Adipocyte (in vitro differentiated cells): ENCODE measurements around the gene NODAL.

ENCODE experiments used
- DNase-seq: peaks from one replicate; pipeline ENCODE4 v3.0.0-alpha.2; 2015; ENCODE audit warnings: low read depth
- H3K27me3 ChIP-seq: replicated peaks from 2 replicates; pipeline ENCODE4 v1.7.0; 2013; ENCODE audit warnings: mild to moderate bottlenecking, low read length, moderate library complexity; ENCODE audit not compliant: control insufficient read depth, insufficient read depth
- H3K36me3 ChIP-seq: 2 replicates; pipeline ENCODE4 v1.7.0; 2013; ENCODE audit warnings: low read length, mild to moderate bottlenecking, moderate library complexity; ENCODE audit not compliant: control insufficient read depth, insufficient read depth, severe bottlenecking
- H3K4me1 ChIP-seq: 2 replicates; pipeline ENCODE4 v1.7.0; 2013; ENCODE audit warnings: mild to moderate bottlenecking, low read length, moderate library complexity; ENCODE audit not compliant: control insufficient read depth, insufficient read depth
- H3K4me3 ChIP-seq: 2 replicates; pipeline ENCODE4 v1.7.0; 2013; ENCODE audit warnings: mild to moderate bottlenecking, low read length, moderate library complexity
- H3K9ac ChIP-seq: 2 replicates; pipeline ENCODE4 v1.7.0; 2013; ENCODE audit warnings: mild to moderate bottlenecking, low read length, moderate library complexity
- H3K9me3 ChIP-seq: 2 replicates; pipeline ENCODE4 v1.7.0; 2013; ENCODE audit warnings: mild to moderate bottlenecking, low read length, moderate library complexity; ENCODE audit not compliant: control insufficient read depth

The NODAL gene

DNA sequence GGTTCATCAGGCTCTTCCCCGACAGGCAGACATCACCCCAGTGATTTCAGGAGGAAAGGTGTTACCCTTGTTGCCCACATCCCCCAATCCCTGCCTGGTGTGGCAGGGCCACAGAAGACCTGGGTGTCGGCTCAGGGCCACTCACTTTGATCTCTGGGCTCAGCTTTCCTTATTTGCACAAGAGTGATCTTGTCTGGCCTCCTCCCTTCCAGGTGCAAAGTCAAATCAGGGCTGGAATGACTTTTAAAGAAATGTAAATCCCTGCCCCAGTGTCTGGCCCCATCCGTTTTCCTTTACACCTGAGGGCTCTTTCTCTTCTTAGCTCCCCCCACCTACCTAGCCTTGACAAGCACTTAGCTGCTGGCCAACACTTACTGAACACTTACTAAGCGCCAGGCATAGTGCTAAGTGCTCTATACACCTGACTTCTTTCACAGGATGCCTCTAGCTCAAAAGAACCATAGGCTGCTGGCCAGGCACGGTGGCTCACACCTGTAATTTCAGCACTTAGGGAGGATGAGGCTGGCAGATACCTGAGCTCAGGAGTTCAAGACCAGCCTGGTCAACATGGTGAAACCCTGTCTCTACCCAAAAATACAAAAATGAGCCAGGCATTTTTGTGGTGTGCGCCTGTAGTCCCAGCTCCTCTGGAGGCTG is 979 bp upstream of the NODAL start:
- no peak for DNase-seq
- Histone ChIP-seq H3K9me3 (no peaks in the 10 kb centered on the region), H3K4me3 (no peak overlapping the region), H3K27me3 (peaks cover 40% of the 10 kb centered on the region), H3K9ac (no peak overlapping the region), H3K36me3 (no peaks in the 10 kb centered on the region), H3K4me1 (peaks cover 24% of the 10 kb centered on the region)

DNA sequence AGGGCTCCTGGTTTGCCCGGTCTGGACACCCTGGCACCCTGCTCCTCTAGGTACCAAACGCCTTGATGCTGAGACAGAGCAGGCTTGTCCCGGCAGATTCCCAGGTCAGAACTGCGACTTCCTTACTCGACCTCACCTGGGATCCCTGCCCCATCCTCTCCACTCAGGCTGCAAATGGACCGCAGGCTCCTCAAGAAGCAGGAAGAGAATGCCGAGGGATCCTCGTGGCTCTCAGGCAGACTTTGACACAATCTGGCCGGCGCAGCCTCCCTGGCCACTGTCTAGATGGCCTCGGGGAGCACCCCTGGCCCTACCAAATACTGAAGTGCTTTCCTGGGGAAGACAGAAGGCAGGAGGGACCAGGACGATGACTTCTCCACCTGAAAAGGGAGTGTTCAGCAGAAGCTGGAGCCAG is 421 bp upstream of the NODAL start:
- Histone ChIP-seq H3K9ac (no peak overlapping the region), H3K9me3 (no peaks in the 10 kb centered on the region), H3K36me3 (no peaks in the 10 kb centered on the region), H3K4me1 (peaks cover 24% of the 10 kb centered on the region), H3K4me3 (no peak overlapping the region), H3K27me3 (peaks cover 40% of the 10 kb centered on the region)
- no peak for DNase-seq

DNA sequence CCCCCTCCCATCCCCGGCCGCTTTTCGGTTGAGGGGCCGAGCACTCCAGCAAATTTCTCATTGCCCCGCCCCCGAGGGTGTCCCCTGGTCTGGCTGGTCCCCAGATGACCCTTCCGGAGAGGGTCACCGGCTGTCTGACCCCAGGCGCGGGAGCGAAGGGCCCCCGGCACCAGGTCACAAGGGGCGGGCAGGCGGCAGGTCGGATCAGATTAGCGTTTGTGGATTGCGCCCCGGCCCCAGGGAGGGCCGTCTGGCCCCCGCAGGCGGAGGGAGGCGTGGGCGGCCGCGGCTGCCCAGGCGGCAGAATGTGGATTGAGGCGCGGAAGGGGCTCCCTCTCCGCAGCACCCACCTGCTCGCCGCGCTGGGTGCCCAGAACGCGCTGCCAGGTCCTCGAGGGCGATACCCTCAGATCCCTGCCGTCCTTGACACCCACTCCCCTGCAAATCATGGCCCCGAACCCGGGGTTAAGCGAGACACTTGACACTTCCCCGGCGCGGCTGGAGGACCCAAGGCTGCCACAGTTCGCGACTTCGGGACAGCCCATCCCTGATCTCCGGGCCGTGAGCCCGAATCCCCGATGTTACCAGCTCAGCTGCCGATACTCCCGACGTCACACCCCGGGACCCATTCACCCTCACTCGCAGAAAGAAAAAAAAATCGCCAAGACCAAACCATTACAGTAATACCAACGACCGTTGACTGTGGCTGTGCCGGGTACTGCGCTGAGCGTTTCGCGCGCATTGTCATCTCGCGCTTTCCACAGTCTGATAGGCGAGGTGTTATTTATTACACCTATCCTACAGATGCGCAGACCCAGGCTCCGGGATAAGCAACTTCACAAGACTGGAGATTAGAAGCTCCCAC is 953 bp downstream of the NODAL start:
- Histone ChIP-seq H3K36me3 (no peaks in the 10 kb centered on the region), H3K9me3 (no peaks in the 10 kb centered on the region), H3K4me3 (peak overlapping the region; percentile 50), H3K4me1 (peaks cover 17% of the 10 kb centered on the region), H3K27me3 (peaks cover 40% of the 10 kb centered on the region), H3K9ac (no peak overlapping the region)
- peak; percentile 9 for DNase-seq

DNA sequence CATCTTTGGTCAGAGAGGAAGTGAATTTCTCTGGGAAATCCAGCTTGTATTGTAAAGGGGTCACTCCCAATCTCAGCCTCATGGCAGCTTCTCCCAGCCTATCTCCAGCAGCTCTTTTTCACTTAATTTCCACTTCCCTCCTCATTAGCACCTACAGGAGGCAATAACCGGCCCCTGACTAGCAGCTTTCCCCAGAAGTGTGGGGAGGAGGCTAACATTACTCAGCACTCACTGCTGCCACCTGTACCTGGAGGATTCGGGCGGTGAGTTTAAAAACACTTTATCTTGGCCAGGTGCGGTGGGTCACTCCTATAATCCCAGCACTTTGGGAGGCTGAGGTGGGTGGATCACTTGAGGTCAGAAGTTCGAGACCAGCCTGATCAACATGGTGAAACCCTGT is 3.8 kb downstream of the NODAL start:
- Histone ChIP-seq H3K27me3 (peaks cover 36% of the 10 kb centered on the region), H3K4me3 (no peak overlapping the region), H3K4me1 (peaks cover 20% of the 10 kb centered on the region), H3K9ac (no peak overlapping the region), H3K9me3 (no peaks in the 10 kb centered on the region), H3K36me3 (no peaks in the 10 kb centered on the region)
- no peak for DNase-seq

DNA sequence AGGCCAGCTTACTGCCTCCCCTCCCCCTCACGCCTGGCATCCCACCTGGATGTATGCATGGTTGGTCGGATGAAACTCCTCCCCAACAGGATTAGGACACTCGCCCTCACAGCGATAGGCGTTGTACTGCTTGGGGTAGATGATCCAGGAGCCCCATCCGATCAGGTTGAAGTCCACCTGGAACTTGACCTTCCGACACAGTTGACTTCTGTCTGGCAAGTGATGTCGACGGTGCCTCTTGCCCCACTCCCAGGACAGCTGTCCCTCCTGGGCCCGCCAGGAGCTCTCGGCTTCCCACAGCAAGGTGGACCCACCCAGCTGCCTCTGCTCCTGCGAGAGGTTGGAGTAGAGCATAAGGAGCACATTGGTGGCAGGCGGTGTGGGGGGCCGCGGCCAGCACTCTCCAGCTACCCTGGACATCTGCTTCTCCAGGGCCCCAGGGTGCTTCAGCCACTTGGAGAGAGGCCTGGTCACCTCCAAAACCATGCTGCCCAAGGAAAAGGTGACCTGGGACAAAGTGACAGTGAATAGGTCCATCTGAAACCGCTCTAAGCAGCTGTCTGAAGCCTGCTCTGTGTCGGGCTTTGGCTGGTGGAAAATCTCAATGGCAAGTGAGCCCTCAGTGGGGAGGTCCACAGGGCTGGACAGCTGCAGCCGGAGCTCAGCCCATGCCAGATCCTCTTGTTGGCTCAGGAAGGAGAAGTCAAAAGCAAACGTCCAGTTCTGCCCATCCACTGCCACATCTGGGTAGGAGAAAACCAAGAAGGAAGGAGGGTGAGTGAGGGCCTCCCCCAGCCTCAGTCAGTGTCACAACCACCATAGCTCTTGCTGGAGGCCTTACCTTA is 6.0 kb downstream of the NODAL start:
- no peaks in the 10 kb centered on the region for H3K9me3 ChIP-seq
- no peak overlapping the region for H3K4me3 ChIP-seq
- peaks cover 34% of the 10 kb centered on the region for H3K4me1 ChIP-seq
- H3K36me3 ChIP-seq: peaks cover 5% of the 10 kb centered on the region
- no peak for DNase-seq
- H3K27me3 ChIP-seq: peaks cover 14% of the 10 kb centered on the region
- no peak overlapping the region for H3K9ac ChIP-seq

DNA sequence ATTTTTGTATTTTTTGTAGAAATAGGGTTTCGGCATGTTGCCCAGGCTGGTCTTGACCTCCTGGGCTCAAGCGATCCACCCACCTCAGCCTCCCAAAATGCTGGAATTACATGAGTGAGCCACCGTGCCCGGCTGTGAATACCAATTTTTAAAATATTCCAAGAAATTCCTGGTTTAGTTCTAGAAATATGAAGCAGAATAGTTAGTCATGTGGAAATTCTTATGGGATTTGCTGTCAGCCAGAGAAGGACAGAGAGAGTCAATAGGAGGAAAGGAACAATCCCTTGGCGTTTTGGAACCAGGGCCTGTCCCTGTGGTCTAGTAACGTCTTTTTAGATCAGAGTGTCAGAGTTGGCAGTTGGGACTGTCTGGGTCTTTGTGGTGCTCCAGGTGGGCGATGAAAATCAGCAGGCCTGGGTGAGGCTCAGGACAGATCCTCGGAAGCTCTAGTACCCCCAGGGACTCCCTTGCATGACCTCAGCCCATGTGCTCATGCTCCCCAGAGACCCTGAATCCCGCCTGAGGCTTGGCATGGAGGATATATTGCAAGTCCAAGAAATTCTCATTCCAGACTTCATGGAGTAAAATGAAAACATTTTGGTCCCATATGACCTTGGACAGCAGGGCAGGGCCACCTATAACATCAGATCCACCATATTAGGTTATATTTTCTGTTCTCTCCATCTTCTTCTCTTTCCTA is 7.8 kb downstream of the NODAL start:
- H3K36me3 ChIP-seq: peaks cover 21% of the 10 kb centered on the region
- H3K4me1 ChIP-seq: peaks cover 45% of the 10 kb centered on the region
- H3K27me3 ChIP-seq: peaks cover 3% of the 10 kb centered on the region
- H3K9me3 ChIP-seq: no peaks in the 10 kb centered on the region
- H3K4me3 ChIP-seq: no peak overlapping the region
- DNase-seq: peak; percentile 22
- H3K9ac ChIP-seq: no peak overlapping the region

DNA sequence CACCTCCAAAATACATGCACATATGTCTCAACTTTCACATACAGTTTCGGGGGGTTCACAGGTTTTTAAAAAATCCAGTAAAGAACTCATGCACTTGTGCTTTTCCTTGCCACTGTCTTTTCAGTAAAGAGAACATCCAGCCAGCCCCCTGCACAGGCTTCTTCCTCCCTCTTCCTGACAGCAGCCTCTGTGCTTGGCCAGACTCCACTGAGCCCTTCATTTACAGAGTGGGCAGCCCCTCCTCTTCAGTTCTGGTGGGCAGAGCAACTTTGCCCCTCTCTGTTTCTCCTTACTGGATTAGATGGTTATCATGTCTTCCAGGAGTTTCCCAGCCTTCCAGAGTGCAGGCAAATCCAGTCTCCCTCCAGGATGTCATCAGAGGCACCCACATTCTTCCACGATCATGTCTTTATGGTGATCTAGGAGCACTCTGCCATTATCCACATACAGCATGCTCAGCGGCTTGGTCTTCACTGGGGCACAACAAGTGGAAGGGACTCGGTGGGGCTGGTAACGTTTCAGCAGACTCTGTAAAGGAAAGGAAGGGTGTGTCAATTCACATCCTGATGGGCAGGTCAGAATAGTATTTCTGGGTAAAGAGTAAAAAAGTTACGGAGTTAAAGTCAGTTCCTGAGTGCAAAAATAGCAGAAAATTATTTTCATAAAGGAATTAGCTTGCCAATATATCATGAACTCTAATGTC is 8.8 kb downstream of the NODAL start:
- Histone ChIP-seq H3K9ac (no peak overlapping the region), H3K4me1 (peaks cover 45% of the 10 kb centered on the region), H3K36me3 (peaks cover 31% of the 10 kb centered on the region), H3K9me3 (no peaks in the 10 kb centered on the region), H3K27me3 (no peaks in the 10 kb centered on the region), H3K4me3 (no peak overlapping the region)
- no peak for DNase-seq

DNA sequence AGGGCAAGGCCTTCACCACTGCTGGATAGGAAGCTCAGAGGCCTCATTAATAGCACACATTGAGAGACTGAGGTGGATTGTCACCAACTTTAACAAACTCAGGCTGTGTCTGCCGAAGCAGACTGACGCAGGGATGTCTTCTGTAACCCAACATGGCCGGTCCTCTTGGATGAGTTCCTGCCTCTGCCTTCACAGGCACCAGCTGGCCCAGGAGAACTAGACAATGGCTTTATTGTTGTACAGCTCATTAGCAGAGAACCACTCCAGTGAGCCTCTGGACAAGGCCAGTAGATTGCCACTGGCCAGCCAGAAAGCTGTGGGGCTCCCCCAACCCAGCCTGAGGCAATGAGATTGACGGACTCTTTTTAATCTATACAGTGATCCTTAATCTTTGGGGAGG is 9.4 kb downstream of the NODAL start:
- H3K4me3 ChIP-seq: no peak overlapping the region
- H3K9me3 ChIP-seq: no peaks in the 10 kb centered on the region
- DNase-seq: no peak
- peaks cover 45% of the 10 kb centered on the region for H3K4me1 ChIP-seq
- peaks cover 37% of the 10 kb centered on the region for H3K36me3 ChIP-seq
- no peaks in the 10 kb centered on the region for H3K27me3 ChIP-seq
- no peak overlapping the region for H3K9ac ChIP-seq

DNA sequence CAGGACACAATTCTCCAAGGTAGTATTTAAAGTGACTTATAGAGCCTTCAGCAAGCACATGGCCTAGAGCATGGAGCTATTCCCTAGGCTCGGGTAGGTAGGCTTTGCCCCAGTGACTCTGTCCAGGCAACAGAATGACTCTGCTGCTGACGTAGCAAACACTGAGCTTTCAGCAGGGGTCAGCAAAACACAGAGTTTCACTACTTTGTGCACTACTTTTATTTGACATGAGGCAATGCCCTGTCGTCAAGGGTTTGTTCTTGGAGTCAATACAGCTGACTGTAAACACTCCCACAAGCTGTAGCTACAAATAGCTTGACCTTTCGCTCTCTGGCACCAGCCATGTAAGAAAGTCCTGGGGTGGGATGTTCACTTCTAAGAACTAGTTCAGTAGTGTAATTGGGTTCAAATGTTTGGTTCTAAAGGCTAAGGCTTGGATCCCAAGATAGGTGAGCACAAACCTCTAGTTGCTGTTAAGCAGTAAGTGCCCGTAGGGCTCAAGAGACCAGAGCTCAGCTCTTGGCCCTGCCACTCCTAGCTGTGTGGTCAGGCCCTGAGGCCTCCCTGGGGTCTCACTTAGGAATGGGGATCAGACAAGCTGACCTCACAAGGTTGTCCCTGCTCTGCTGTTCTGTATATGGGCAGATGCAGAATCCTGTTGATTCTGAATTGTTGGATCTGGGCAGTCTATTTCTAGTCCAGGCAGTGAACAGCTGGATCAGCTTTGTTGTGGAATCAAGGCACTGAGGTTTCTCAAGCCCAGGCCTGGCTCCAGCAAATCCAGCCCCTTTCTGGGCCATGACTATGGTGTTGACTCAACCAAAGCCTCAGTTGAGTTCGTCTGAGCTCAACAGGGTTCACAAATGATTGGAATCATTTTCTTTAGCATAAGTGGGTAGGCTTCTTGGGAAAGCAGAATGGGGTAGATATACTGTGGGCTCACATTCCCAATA is 10.7 kb downstream of the NODAL start:
- no peaks in the 10 kb centered on the region for H3K27me3 ChIP-seq
- H3K4me3 ChIP-seq: peak overlapping the region; percentile 16
- peak; percentile 41 for DNase-seq
- no peaks in the 10 kb centered on the region for H3K9me3 ChIP-seq
- H3K4me1 ChIP-seq: peaks cover 47% of the 10 kb centered on the region
- H3K36me3 ChIP-seq: peaks cover 51% of the 10 kb centered on the region
- peak overlapping the region; percentile 23 for H3K9ac ChIP-seq
